GM21737 (cell line): Measurements from ENCODE around the gene DEXI.

Experiments
- ATAC-seq: cut with Tn5 transposase; IDR thresholded peaks from one replicate; pipeline ENCODE4 v1.9.1; 2021; ENCODE audit warnings: mild to moderate bottlenecking, moderate library complexity; ENCODE audit not compliant: unreplicated experiment

Gene DEXI

GRCh38 chr16:10941935-10942351, 325 bp downstream of the DEXI start:
- peak; percentile 2 for ATAC-seq

DNA sequence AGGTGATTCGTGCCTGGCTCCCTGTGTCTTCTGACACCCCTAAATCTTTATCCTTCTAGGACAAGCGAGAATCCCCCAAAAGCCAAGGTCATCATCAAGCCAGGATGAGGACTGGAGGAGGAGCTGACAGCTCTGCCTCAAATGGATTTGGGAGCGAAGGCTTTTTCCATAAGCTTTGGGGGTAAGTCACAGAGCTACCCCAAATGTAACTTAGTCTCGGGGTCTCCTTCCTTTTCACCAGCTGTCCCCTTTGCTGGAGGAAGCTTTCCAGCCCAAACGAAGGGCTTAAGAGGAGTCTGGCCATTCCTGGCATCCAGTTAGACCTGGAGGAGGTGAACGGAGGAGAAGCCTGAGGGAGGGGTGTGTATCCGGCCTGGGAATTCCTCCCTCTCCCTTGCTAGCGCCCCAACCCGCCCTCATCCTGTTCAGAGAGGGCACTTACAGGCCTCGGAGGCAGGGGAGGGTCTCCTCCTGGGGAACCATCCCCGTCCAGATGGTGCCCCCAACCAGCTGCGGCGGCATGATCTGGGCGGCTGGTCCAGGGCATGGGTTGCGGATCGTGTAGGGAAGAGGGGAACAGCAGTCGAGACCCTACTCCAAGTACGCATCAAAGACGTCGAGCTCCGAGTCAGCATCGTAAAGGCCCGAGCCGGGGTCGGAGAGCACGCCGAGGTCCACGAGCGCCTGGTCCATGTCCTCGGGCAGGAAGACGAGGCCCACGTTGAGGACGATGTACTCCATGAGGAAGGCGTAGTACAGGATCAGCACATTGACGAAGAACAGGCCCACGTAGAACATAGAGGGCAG, 938 bp downstream of the DEXI start:
- ATAC-seq: no peak

GRCh38 chr16:10940501-10941079, 1.7 kb downstream of the DEXI start:
- no peak for ATAC-seq

GRCh38 chr16:10939649-10940234, 2.5 kb downstream of the DEXI start:
- no peak for ATAC-seq

DNA sequence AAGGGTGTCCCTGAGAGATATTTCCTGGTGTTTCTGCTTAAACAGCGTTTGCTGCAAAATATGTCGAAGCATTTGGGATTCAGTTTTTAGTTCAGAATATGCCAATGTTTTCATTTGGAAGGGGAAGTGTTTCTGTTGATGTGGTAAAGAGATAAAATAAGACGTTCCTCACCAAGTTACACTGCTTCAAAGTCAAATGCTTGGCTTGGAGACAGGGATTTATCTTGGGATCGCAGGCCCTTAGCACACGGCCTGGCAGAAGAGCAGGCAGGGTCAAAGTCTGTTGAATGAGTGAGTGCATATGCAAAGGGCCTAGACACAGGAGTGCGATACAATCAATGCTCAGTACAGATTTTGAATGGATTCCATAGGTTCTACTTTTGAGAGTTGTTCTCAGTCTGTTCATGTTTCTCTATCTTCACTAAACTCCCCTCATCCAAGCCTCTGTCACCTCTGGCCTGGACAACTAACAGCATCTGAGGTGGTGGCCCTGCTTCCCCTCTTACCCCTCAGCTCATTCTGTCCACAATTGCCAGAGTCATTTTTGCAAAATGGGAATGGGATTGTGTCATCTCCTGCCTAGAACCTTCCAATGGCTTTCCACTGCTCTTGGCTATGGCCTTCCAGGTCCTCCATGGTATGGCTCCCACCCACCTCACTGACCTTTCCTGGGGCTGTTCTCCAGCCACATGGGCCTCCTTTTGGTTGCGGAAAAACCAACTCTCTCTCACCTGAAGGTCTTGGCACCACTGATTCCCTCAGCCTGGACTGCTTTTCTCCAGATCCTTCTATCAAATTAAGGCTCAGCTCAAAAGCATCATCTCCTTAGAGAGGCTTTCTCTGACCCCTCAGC, 3.2 kb downstream of the DEXI start:
- no peak for ATAC-seq

- no peak for ATAC-seq
These were observed 3.9 kb downstream of the DEXI start for GRCh38 chr16:10938321-10938720.

DNA sequence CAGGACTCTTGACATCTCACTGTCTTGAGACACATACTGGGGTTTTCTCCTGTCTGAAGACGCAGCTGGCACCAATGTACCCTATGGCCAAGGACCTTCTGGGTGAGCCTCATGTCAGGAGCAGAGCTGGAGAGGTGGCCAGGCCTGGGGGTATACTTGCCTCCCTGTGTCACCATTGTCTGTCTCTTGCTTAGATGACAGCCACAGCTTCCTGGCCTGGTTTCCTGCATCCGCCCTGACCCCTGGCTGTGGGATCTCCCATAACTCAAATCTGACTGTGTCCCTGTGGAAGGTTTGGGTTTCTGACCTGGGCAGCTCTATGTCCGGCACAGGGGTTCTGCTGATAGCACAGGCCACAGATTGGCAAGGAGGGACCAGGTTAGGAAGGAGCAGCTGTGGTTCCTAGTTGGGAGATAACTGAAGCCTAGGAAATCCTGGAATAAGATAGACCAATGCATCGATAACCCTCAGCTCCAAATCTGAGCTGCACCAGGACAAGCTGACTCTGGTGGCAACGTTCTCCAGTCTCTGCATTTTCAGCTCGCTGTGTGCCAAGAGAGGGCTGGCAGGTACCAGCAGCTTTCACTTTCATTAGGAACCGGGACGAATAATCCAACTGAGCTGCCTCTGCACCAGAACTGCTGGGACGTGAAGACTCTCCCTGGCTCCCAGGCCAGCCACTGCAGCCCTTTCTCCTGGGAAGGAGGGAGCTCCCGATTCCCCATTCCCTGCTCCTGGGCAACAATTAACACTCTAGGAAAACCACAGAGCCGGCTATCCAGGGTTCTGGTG, 5.0 kb downstream of the DEXI start:
- ATAC-seq: no peak

- ATAC-seq: no peak
These were observed 5.8 kb downstream of the DEXI start for GRCh38 chr16:10936272-10936984.

GRCh38 chr16:10935226-10935915, 6.9 kb downstream of the DEXI start:
- ATAC-seq: no peak

DNA sequence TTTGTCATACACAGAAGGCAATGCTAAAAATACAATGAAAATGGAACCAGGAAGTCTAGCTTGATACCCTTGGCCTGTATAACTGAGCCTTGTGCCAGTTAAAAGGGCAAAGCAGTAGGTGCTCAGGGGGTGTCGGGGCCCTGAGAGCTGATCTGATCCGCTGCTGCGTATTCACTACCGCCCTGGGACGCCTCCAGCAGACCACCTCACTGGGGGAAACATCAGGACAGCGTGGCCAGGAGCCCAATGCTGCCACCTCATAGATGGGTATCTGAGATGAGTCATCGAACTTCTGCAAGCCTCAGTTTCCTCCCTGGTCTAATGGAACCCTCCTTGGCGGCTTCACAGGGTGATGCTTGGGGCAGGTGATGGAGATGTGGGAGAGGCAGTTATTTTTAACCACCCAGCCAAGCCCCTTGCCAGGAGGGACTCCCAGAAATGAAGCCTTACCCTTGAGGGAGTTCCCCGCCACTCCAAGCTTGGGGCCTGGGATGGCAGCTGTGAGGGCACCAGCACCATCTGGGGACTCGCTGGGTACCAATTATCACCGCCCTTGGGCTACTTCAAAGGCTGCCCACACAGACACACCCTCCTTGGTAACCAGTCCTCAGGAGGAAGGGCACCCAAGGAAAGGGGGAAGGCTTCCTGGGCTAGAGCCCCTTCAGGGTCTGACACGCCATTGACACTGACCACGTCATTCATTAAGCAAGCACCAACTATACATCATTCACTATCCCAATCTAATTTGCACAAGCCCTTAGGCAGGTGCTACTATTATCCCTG, 7.8 kb downstream of the DEXI start:
- ATAC-seq: no peak

DNA sequence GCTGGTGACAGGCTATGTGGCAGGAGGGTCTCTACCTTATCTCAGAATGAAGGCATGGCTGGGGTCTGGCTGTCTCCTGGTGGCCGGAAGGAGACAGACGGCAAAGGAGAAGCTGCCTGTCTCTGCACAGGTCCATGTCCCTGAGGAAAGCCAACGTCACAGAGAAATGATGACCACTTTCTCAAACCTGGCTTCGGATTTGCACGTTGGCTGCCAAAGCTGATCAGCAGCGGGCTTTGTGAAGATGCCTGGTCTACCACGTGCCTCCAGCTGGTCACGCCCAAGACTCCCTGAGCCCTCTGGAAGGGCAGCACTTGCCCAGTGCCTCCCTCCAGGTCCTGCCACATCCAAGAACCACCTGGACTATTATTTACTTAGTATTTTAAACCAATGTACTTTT, 8.4 kb downstream of the DEXI start:
- ATAC-seq: no peak

GRCh38 chr16:10932959-10933710, 9.1 kb downstream of the DEXI start:
- ATAC-seq: no peak

GRCh38 chr16:10931977-10932632, 10.2 kb downstream of the DEXI start:
- ATAC-seq: no peak

- no peak for ATAC-seq
These were observed 11.1 kb downstream of the DEXI start for GRCh38 chr16:10931134-10931533.

DNA sequence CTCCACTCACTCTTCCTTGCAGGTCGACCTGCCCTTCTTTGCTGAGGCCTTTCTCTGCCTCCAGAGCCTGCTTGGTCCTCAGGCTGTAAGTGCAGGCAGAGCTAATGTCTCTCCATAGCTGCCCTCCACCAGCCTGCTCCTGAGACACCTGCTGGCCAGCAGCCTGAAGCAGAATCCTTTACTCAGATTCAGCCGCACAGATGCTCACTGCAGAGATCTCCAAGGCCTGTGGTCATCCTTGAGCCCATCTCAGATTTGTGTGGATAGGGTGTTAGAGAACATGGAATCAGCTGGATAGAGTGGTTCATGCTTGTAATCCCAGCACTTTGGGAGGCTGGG, 11.5 kb downstream of the DEXI start:
- no peak for ATAC-seq

- ATAC-seq: no peak
These were observed 12.2 kb downstream of the DEXI start for GRCh38 chr16:10929853-10930754.
